HepG2 (cell line): ENCODE measurements around the gene AKR1A1. TPM values are rescaled to one million over a fixed set of nuclear protein-coding genes. Genes with fewer than 3 reads are reported as not detected.

Experiments used
- ARHGAP35 ChIP-seq: sonication (generic); formaldehyde crosslinking; IDR thresholded peaks from 2 replicates; pipeline ENCODE4 v1.9.0; 2022; ENCODE audit warnings: mild to moderate bottlenecking, inconsistent platforms, moderate library complexity, missing genetic modification reagents, borderline replicate concordance
- ARNT ChIP-seq: fragments of 450-650 bp; IDR thresholded peaks from 2 replicates; pipeline ENCODE4 v1.6.1; 2017
- ATF7-NPFF ChIP-seq: sonication (generic); formaldehyde crosslinking; IDR thresholded peaks from 2 replicates; pipeline ENCODE4 v1.8.1; 2023; ENCODE audit warnings: mild to moderate bottlenecking, low read depth, missing genetic modification reagents, moderate library complexity
- DMAP1 ChIP-seq: IDR thresholded peaks from 2 replicates; pipeline ENCODE4 v1.6.1; 2016
- DR1 ChIP-seq: sonication (generic); formaldehyde crosslinking; IDR thresholded peaks from 2 replicates; pipeline ENCODE4 v1.8.0; 2021; ENCODE audit warnings: mild to moderate bottlenecking, missing genetic modification reagents, inconsistent platforms
- EZH2 ChIP-seq: conservative IDR thresholded peaks from 2 replicates; pipeline ENCODE4 v1.6.1; 2012; ENCODE audit warnings: mild to moderate bottlenecking, low read depth, low read length, moderate library complexity
- ISL2 ChIP-seq: sonication (generic); formaldehyde crosslinking; IDR thresholded peaks from 2 replicates; pipeline ENCODE4 v1.5.0; 2020; ENCODE audit warnings: missing genetic modification reagents
- JARID2 ChIP-seq: sonication (generic); formaldehyde crosslinking; IDR thresholded peaks from 2 replicates; pipeline ENCODE4 v1.8.1; 2023; ENCODE audit warnings: missing genetic modification reagents, inconsistent platforms; ENCODE audit not compliant: insufficient replicate concordance
- KDM6A ChIP-seq: IDR thresholded peaks from 2 replicates; pipeline ENCODE4 v1.6.1; 2016; ENCODE audit warnings: low read depth
- MIXL1 ChIP-seq: IDR thresholded peaks from 2 replicates; pipeline ENCODE4 v1.6.1; 2016
- MTA1 ChIP-seq: sonication (generic); formaldehyde crosslinking; IDR thresholded peaks from 2 replicates; pipeline ENCODE4 v1.4.0; 2020; ENCODE audit warnings: missing genetic modification reagents, mild to moderate bottlenecking, borderline replicate concordance
- NFE2L2 ChIP-seq: fragments of 150-350 bp; IDR thresholded peaks from 2 replicates; pipeline ENCODE4 v1.6.1; 2014; ENCODE audit warnings: low read length
- PRDM10 ChIP-seq: sonication (generic); formaldehyde crosslinking; IDR thresholded peaks from 2 replicates; pipeline ENCODE4 v1.4.0; 2020; ENCODE audit warnings: low read depth, missing genetic modification reagents
- RBAK ChIP-seq: sonication (generic); formaldehyde crosslinking; IDR thresholded peaks from 2 replicates; pipeline ENCODE4 v1.5.1; 2020; ENCODE audit warnings: mild to moderate bottlenecking, missing genetic modification reagents
- SOX5 ChIP-seq: IDR thresholded peaks from 2 replicates; pipeline ENCODE4 v1.6.1; 2016; ENCODE audit warnings: borderline replicate concordance
- SRSF9 ChIP-seq: fragments of 200-400 bp; formaldehyde crosslinking; IDR thresholded peaks from 2 replicates; pipeline ENCODE4 v1.6.1; 2018; ENCODE audit warnings: borderline replicate concordance, mild to moderate bottlenecking, low read depth, low read length; ENCODE audit not compliant: insufficient read depth, poor library complexity, severe bottlenecking
- TBX2 ChIP-seq: sonication (generic); formaldehyde crosslinking; IDR thresholded peaks from 2 replicates; pipeline ENCODE4 v1.5.0; 2020; ENCODE audit warnings: missing genetic modification reagents, mild to moderate bottlenecking, borderline replicate concordance
- THYN1 ChIP-seq: sonication (generic); formaldehyde crosslinking; IDR thresholded peaks from 2 replicates; pipeline ENCODE4 v1.8.1; 2023; ENCODE audit warnings: low read depth, mild to moderate bottlenecking, moderate library complexity, missing genetic modification reagents, borderline replicate concordance
- ZFP36L2 ChIP-seq: sonication (generic); formaldehyde crosslinking; IDR thresholded peaks from 2 replicates; pipeline ENCODE4 v1.4.0; 2020; ENCODE audit warnings: missing genetic modification reagents
- ZNF292 ChIP-seq: sonication (generic); formaldehyde crosslinking; IDR thresholded peaks from 2 replicates; pipeline ENCODE4 v1.8.1; 2022; ENCODE audit warnings: mild to moderate bottlenecking, low read depth, missing genetic modification reagents, borderline replicate concordance
- ZNF326 ChIP-seq: sonication (generic); formaldehyde crosslinking; IDR thresholded peaks from 2 replicates; pipeline ENCODE4 v1.4.0; 2020; ENCODE audit warnings: missing genetic modification reagents, borderline replicate concordance
- ZNF441 ChIP-seq: sonication (generic); formaldehyde crosslinking; IDR thresholded peaks from 2 replicates; pipeline ENCODE4 v1.7.0; 2021; ENCODE audit warnings: missing genetic modification reagents, borderline replicate concordance
- ZNF460 ChIP-seq: sonication (generic); formaldehyde crosslinking; IDR thresholded peaks from 2 replicates; pipeline ENCODE4 v1.5.1; 2020; ENCODE audit warnings: missing genetic modification reagents, mild to moderate bottlenecking, borderline replicate concordance
- ZNF660 ChIP-seq: sonication (generic); formaldehyde crosslinking; IDR thresholded peaks from 2 replicates; pipeline ENCODE4 v1.5.1; 2020; ENCODE audit warnings: mild to moderate bottlenecking, low read depth, missing genetic modification reagents, borderline replicate concordance
- polyA plus RNA-seq, 8 experiments: library from polyadenylated mRNA; depleted of rRNA in 3 of 8; stranded (reverse) in 7 of 8; unstranded in 1 of 8; fragments of >200 nt; fragmentation: Illumina TruSeq in 4 of 8; extraction: Trizol in 4 of 8; gene quantifications; 2 replicates each; pipeline versions ENCODE4 v1.2.1 to v1.2.3, GENCODE V29; 2011 to 2016; ENCODE audit warnings: low read depth in 4 of 8, missing spikeins in 1 of 8, mixed read lengths in 1 of 8; ENCODE audit not compliant: insufficient read depth in 1 of 8
- total RNA-seq, 5 experiments: library from RNA; depleted of rRNA; stranded (reverse); fragments of >200 nt; fragmentation: Illumina TruSeq; extraction: Trizol; gene quantifications; 2 replicates each; pipeline ENCODE4 v1.2.3, GENCODE V29; 2016; ENCODE audit warnings: low read depth in 1 of 5
- TF ChIP-seq, protein P1 (sequence below): sonication (generic); formaldehyde crosslinking; IDR thresholded peaks from 2 replicates; pipeline ENCODE4 v1.4.0; 2020; ENCODE audit warnings: mild to moderate bottlenecking, low read depth, missing genetic modification reagents
- TF ChIP-seq, protein P2 (sequence below): sonication (generic); formaldehyde crosslinking; IDR thresholded peaks from 2 replicates; pipeline ENCODE4 v1.5.1; 2020; ENCODE audit warnings: mild to moderate bottlenecking, missing genetic modification reagents, borderline replicate concordance

The AKR1A1 gene
- total and polyA plus RNA-seq, 2 of the 13 experiments (the other 11 are each of a cell fraction or from before 2014, with no cell fraction given) = 181 to 217 TPM

DNA sequence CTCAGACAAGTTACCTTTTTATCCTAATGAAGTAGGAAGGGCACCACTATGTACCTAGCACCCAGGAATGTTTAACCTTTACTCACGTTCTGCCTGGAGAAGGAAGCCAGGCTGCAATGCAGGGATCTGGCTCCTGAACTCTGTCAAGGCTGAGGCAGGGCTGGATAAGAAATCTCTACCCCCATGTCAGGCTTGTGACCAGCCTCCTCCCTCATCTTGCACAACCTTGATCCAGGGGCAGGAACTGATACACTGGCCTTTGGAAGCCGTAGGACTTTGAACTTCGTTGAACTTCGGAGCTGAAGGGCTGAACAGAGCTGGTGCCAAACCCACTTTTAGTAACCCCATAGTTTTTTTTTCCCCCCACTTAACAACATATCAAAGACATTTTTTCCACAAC, 8.0 kb upstream of the AKR1A1 start (continued):
- TF ChIP-seq, protein P1, sequence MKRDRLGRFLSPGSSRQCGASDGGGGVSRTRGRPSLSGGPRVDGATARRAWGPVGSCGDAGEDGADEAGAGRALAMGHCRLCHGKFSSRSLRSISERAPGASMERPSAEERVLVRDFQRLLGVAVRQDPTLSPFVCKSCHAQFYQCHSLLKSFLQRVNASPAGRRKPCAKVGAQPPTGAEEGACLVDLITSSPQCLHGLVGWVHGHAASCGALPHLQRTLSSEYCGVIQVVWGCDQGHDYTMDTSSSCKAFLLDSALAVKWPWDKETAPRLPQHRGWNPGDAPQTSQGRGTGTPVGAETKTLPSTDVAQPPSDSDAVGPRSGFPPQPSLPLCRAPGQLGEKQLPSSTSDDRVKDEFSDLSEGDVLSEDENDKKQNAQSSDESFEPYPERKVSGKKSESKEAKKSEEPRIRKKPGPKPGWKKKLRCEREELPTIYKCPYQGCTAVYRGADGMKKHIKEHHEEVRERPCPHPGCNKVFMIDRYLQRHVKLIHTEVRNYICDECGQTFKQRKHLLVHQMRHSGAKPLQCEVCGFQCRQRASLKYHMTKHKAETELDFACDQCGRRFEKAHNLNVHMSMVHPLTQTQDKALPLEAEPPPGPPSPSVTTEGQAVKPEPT (CRISPR knock-in tag) = no peak
- TF ChIP-seq ARHGAP35 (CRISPR knock-in tag) (no peak), ATF7-NPFF (CRISPR knock-in tag) (no peak), DMAP1 (CRISPR knock-in tag) (peak; percentile 60; the same call in 1 of the 2 replicates), ZNF292 (CRISPR knock-in tag) (no peak; the same call in 1 of the 2 replicates), JARID2 (CRISPR knock-in tag) (no peak), EZH2 (no peak), ZNF460 (CRISPR knock-in tag) (no peak), THYN1 (CRISPR knock-in tag) (no peak), ZFP36L2 (CRISPR knock-in tag) (no peak), TBX2 (CRISPR knock-in tag) (peak; percentile 51; the same call in 1 of the 2 replicates), RBAK (CRISPR knock-in tag) (no peak), KDM6A (CRISPR knock-in tag) (peak; percentile 83), PRDM10 (no peak; the same call in 1 of the 2 replicates), ISL2 (CRISPR knock-in tag) (peak; percentile 37; the same call in 1 of the 2 replicates), MTA1 (CRISPR knock-in tag) (peak; percentile 77; the same call in 1 of the 2 replicates), ZNF441 (CRISPR knock-in tag) (0 out of 2 replicates have a peak, but pooled peaks have one; percentile 57), ZNF326 (CRISPR knock-in tag) (no peak), SOX5 (CRISPR knock-in tag) (peak; percentile 56; the same call in 1 of the 2 replicates), SRSF9 (no peak), NFE2L2 (no peak), DR1 (CRISPR knock-in tag) (no peak), ZNF660 (no peak), ARNT (no peak), MIXL1 (CRISPR knock-in tag) (peak; percentile 37; the same call in 1 of the 2 replicates)
- TF ChIP-seq, protein P2, sequence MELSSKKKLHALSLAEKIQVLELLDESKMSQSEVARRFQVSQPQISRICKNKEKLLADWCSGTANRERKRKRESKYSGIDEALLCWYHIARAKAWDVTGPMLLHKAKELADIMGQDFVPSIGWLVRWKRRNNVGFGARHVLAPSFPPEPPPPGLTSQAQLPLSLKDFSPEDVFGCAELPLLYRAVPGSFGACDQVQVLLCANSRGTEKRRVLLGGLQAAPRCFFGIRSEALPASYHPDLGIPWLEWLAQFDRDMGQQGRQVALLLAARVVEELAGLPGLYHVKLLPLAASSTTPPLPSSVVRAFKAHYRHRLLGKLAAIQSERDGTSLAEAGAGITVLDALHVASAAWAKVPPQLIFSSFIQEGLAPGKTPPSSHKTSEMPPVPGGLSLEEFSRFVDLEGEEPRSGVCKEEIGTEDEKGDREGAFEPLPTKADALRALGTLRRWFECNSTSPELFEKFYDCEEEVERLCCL = no peak
